Left forelimb (tissue), 1 donor: ENCODE measurements around the gene SEC14L3.

Experiments
- DNase-seq: peaks from one replicate; pipeline ENCODE4 v3.0.0-alpha.2; 2018; ENCODE audit warnings: low spot score

Gene SEC14L3

DNA sequence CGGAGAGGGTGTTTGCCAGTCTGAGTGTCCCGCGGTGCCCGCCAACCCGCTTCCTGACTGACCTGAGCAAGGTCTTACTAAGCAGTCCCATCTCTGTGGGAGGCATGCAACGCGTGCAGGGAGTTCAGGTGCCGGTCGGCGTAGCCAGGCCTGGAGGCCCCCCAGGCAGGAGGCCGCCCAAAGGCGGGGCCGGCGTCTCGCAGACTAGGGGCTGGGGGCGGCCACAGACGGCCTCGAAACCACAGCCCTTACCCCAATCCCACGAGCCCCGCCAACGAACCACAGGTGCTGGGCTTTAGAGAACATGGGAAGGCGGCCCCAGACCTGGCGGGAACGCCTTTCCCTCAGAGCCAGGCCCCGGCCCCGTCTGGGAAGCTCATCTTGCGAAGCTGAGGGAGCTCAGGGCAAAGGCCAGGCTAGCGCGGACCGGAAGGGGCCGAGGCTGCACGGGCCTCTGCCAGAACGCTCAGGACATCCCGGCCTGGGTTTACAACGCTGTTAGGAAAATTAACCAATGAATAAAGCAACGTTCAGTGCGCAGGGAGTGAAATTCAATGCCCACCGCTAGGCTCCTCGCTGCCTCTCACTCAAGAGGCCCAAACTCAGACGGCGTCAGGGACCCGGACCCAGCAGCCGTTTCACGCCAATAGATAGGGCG, 48.4 kb downstream of the SEC14L3 start:
- no peak for DNase-seq

DNA sequence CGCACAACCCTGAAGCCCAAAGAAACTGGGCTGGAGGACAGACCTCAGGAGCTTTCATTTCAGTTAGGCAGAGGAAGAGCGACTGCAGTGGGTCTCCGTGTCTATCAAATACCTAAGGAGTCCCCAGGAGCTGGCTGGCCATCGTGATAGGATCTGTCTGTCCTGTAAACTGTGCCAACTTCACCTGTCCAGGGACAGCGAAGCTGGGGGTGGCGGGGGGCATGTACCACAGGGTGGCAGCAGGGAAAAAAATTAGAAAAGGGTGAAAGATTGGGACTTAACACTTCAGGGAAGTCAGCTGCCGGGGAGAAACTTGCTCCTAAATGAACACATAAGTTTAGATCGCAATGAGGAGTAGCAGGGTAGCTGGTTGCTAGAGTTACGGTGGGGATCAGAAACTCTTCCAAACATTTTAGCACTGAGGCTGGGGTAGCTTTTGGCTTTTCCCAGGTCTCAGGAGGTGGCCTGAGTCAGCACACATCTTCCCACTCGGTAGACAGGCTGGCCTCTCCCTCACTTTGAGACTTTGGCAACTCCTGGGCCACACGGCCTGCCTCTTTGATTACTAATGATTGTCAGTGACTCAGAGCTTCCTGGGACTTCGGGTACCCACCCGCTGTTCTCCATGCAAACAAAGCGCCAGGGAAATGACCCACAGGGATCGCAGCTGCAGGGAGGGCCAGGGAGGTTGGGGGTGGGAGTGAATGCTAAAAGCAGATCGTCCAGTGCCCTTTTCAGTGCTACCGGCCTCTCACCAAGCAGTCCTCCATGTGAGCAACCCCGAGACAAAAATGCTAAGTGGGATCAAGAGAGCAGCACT, 49.1 kb downstream of the SEC14L3 start:
- DNase-seq, result no peak

DNA sequence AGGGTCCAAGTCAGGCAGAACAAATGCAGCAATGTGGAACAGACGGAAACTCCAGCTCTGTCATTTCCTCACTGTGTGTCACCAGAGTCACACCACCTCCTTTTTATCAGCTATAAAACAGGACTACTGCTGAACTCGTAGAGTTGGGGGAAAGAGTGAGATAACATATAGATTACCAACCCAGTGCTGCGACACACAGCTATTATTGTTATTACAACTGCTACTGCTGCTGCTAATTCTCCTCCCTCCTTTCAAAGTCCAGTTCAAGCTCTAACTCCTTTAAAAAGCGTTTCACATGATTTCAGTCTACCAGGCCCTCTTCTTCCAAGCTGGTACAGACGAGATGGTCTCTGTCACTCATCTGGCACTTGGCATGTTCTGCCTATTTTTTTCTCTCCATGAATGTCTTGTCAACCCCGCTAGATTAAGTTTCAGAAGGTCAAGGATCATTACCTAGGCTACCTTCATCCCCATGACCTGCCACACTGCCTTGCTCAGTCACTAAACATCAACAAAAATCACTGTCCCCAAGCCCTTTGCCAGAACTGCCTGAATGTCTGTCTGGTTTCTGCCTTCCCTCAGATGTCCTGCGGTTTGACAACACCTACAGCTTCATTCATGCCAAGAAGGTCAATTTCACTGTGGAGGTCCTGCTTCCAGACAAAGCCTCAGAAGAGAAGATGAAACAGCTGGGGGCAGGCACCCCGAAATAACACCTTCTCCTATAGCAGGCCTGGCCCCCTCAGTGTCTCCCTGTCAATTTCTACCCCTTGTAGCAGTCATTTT, 49.9 kb downstream of the SEC14L3 start:
- DNase-seq, result no peak

DNA sequence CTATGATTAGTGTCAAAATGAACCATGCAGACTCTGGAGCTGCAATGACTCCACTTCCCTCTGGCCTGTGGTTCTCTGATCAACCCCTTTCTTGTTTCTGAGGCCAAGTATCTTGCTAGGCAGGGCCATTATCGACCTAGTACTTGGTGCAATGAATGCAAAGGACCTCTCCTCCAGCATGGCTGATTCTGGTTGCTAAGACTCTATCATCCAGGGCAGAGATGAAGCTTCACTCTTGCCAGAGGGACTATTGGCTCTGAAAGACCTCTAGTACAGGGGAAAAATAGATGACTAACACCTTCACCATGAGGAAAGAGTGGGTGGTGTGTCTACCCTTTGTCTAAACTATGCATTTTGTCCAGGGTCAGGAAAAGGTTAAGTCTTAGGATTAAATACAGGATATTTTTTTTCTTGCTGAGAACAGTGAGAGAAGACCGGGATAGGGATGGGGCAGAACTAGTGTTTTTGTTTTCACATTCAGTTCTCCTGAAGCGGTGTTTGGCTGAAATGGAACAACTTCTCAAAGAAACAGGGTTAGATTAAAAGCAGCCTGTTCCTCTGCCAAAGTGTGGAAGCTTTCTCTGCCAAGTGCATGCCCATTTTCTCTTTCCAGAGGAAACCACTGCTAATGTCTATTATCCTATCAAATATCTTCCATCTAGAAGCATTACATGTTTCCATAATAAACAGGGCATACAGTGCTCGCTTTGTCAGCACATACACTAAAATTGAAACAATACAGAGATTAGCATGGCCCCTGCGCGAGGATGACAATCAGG, 51.3 kb downstream of the SEC14L3 start:
- no peak for DNase-seq

DNA sequence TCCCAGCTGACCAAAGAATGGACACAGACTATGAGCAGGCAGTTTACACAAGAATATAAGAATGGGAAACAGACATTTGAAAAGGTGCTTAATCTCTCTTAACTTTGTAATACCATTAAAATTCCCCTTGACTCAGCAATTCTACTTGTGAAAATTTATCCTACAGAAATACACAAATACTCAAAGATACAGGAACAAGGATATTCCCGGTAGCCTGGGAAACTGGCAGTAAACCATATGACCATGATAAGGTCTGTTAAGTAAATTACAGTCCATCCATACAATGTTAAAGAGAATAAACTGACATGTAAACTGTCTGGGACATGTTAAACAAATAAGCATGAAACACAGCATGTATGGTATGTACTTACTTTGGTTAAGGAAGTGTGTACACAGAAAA, 55.0 kb downstream of the SEC14L3 start:
- no peak for DNase-seq

DNA sequence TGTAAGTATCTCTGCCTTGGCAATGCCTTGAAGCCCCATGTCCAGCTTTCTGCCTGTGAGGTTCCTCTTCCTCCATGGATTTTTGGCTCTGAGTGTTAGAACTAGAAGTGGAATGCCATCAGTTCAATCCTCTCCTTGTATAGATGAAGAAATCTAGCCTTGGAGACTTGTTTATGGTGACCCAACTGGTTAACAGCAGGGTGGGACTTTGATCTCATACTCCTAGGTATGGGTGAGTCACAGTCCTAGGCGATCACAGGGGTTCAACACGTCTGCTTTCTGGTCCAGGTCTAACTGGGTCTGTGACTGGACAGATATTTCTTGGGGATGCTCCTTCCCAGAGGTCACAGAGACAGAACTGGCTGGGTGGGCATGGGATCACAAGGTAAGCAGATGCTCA, 55.4 kb downstream of the SEC14L3 start:
- DNase-seq, result no peak

DNA sequence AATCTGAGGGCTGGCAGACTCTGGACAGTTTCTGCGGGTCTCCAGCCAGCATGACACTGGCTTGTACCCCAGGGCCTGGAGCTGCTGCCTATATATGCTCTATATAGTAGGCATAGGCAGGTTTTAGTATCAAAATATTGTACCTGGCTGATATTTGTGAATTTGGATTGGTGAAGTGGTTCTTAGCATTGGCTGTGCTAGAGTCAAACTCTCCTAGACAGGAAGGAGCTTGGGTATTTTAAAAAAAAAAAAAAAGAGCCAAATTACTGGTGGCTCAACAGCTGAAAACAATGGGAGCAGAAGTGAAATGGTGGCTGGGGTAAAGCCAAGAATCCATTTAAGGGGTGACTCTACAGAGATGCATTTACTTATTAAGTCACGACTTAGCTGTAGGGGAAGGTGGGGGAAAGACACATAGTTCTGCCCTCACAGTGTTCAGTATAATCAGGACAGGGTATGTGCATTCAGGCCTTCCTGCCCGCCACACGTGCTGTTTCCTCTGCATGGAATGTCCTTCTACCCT, 57.2 kb downstream of the SEC14L3 start:
- DNase-seq, result no peak

DNA sequence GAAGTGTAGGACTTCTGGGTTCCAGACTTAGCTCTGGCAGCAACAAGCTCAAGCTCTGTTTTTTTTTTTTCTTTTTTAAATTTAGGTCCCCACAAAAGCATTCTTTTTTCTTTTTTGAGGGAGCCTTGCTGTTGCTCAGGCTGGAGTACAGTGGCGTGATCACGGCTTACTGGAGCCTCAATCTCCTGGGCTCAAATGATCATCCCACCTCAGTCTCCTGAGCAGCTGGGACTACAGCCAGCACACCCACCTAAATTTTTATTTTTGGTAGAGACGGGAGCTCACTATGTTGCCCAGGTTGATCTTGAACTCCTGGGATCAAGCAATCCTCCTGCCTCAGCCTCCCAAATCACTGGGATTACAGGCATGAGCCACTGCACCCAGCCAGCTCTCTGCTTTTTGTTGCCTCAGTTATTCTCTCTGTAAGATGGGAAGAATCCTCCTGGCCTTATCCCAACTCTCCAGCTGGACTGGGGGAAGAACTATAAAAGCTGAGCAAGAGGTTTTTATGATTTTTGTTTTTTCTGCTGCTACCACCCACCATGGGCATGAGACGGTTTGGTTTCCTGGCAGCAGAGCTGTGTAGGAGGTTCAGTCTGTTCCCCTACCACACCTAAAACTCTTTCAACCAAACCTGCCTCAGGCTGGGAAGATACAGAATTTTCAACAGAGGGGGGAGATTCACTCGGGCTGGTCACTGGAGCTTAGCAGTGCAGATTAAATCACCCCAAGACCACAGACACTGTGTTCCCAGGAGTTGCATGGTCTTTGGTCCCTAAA, 57.9 kb downstream of the SEC14L3 start:
- no peak for DNase-seq

DNA sequence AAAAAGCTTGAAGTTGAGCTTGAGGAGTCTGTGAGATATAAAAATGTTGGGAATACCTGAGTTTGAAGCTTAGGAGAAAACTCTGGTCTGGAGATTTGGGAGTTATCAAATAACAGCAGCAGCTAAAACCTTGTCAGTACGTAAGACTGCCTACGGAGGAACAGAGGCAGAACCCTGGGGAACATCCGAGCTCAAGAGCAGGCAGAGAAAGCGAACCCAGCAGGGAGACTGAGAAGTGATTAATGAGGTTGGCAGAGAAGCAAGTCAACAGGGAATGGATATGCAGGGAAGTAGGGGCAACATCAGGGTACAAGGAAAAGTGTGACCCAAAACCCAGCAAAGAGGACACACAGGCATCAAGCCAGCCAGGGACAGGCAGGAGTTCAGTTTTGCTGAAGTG, 58.8 kb downstream of the SEC14L3 start:
- DNase-seq, result no peak

DNA sequence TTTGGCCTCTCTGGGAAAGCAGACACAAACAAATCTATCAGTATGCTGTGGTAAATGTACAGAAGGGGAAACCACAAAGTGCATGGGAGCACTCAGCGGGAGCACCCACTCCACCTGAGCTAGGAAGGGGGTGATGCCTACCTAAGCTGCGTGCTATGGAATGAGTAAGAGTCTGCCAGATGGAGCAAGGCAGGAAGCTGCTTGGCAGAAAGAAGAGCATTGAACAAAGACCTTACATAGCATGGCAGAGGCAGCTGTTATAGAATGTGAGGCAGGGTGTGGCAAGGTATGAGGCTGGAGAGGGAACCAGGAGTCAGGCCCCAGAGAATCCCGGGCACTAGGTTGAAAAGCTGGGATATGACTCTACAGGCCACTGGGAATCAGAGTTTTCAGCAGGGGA, 60.0 kb downstream of the SEC14L3 start:
- DNase-seq, result no peak
